Mesothelial cell of epicardium (in vitro differentiated cells): ENCODE measurements around the gene PNPLA7. TPM values are rescaled to one million over a fixed set of nuclear protein-coding genes. Genes with fewer than 3 reads are reported as not detected.
"Not testable (repeated sequence)": the region's sequence is repeated elsewhere in the genome, so short reads cannot be mapped to it uniquely, and the experiment has no call there.

Source experiments
- DNase-seq, 2 experiments: peaks; one replicate each; pipeline ENCODE4 v3.0.0; 2021; ENCODE audit warnings: low spot score in 2 of 2; ENCODE audit not compliant: unreplicated experiment in 2 of 2
- H3K27ac Mint-ChIP-seq: 2 replicates; pipeline ENCODE4 v1.8.0; 2021; ENCODE audit warnings: mixed read lengths
- H3K27me3 Mint-ChIP-seq: 2 replicates; pipeline ENCODE4 v1.8.0; 2021; ENCODE audit warnings: low read depth, mixed read lengths
- H3K36me3 Mint-ChIP-seq: 2 replicates; pipeline ENCODE4 v1.8.0; 2021; ENCODE audit warnings: mixed read lengths
- H3K4me1 Mint-ChIP-seq: 2 replicates; pipeline ENCODE4 v1.8.0; 2021; ENCODE audit warnings: mixed read lengths
- H3K4me3 Mint-ChIP-seq: 2 replicates; pipeline ENCODE4 v1.8.0; 2021; ENCODE audit warnings: mild to moderate bottlenecking, moderate library complexity, mixed read lengths
- H3K9me3 Mint-ChIP-seq: 2 replicates; pipeline ENCODE4 v1.8.0; 2021; ENCODE audit warnings: mixed read lengths
- total RNA-seq: library from RNA; stranded (reverse); gene quantifications from 3 replicates; pipeline ENCODE4 v1.2.1, GENCODE V29; 2021
- TF ChIP-seq, protein P1 (sequence below): fragments of 200-600 bp; sonication (generic); IDR thresholded peaks from one replicate; pipeline ENCODE4 v1.5.0; 2021; ENCODE audit warnings: antibody characterized with exemption; ENCODE audit not compliant: unreplicated experiment

PNPLA7 gene
- total RNA-seq, 1 donor from 2014 or later, result 5.7 TPM

DNA sequence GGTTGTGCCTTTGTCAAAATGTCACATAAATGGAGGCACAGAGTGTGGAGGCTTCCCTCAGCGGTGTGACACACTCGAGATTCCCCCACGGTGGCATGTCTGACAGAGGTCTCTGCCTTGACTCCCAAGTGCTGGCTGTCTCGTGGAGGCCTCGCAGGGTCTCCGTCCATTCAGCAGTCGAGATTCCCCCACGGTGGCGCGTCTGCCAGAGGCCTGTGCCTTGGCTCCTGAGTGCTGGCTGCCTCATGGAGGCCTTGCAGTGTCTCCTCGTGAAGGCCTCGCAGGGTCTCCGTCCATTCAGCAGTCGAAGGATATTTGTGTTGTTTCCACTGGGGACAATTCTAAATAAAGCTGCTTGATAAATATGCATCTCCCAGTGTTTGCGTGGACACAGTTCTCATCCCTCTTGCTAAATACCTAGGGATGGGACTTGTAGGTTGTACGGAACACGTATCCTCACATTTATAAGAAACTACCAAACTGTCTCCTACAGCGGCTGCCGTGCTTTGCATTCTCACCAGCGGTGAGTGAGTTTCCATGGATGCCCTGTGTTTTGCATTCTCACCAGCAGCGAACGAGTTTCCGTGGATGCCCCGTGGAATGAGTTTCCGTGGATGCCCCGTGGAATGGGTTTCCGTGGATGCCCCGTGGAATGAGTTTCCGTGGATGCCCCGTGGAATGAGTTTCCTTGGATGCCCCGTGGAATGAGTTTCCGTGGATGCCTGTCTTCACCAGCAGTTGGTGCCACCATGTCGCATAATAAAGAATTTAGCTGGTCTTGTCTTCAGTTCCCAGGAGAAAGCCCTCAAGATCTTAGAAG is 25.8 kb downstream of the PNPLA7 start:
- Mint-ChIP-seq H3K4me3 (no peak overlapping the region), H3K9me3 (no peaks in the 10 kb centered on the region), H3K36me3 (no peaks in the 10 kb centered on the region), H3K4me1 (peaks cover 3% of the 10 kb centered on the region), H3K27me3 (peaks cover 4% of the 10 kb centered on the region), H3K27ac (no peak overlapping the region)
- TF ChIP-seq, protein P1, sequence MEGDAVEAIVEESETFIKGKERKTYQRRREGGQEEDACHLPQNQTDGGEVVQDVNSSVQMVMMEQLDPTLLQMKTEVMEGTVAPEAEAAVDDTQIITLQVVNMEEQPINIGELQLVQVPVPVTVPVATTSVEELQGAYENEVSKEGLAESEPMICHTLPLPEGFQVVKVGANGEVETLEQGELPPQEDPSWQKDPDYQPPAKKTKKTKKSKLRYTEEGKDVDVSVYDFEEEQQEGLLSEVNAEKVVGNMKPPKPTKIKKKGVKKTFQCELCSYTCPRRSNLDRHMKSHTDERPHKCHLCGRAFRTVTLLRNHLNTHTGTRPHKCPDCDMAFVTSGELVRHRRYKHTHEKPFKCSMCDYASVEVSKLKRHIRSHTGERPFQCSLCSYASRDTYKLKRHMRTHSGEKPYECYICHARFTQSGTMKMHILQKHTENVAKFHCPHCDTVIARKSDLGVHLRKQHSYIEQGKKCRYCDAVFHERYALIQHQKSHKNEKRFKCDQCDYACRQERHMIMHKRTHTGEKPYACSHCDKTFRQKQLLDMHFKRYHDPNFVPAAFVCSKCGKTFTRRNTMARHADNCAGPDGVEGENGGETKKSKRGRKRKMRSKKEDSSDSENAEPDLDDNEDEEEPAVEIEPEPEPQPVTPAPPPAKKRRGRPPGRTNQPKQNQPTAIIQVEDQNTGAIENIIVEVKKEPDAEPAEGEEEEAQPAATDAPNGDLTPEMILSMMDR, result no peak
- no peak for DNase-seq

- H3K27me3 Mint-ChIP-seq, result peaks cover 4% of the 10 kb centered on the region
- H3K9me3 Mint-ChIP-seq, result no peaks in the 10 kb centered on the region
- H3K36me3 Mint-ChIP-seq, result no peaks in the 10 kb centered on the region
- peaks cover 3% of the 10 kb centered on the region for H3K4me1 Mint-ChIP-seq
- TF ChIP-seq, protein P1, result no peak
- H3K27ac Mint-ChIP-seq, result no peak overlapping the region
- no peak overlapping the region for H3K4me3 Mint-ChIP-seq
- no peak for DNase-seq
Measured at GRCh38 chr9:137522746-137523455, 27.3 kb downstream of the PNPLA7 start.

DNA sequence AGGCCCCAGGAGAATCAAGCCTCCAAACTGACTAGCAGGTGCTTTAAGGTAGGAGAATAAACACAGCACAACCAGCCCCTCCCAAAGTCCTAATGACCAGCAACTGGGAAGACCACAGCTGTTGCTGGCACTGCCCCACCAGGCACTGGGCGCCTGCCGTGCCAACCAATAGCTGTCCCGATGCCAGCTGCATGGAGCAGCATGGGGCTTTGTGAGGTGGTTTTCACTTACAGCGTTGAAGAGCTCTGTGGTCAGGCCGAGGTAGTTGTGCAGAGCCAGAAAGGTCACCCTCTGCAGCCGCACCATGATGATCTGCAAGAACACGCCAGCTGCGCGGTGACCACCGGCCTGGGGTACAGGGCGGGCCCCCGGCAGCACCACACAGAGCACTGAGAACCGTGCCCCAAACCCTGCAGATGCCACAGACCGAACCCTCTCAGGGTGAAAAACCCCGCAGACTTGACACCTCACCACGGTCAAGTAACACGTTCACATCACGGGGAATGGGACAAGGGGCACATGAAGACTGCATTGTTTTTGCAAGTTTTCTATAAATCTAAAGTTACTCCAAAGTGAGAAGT is 28.7 kb downstream of the PNPLA7 start:
- H3K4me1 Mint-ChIP-seq, result peaks cover 3% of the 10 kb centered on the region
- no peaks in the 10 kb centered on the region for H3K36me3 Mint-ChIP-seq
- no peak overlapping the region for H3K4me3 Mint-ChIP-seq
- no peak for DNase-seq
- H3K9me3 Mint-ChIP-seq, result no peaks in the 10 kb centered on the region
- no peak overlapping the region for H3K27ac Mint-ChIP-seq
- H3K27me3 Mint-ChIP-seq, result no peaks in the 10 kb centered on the region
- TF ChIP-seq, protein P1, result no peak

GRCh38 chr9:137520614-137521404 is 29.4 kb downstream of the PNPLA7 start:
- Mint-ChIP-seq H3K36me3 (no peaks in the 10 kb centered on the region), H3K27ac (no peak overlapping the region), H3K4me1 (peaks cover 3% of the 10 kb centered on the region), H3K27me3 (no peaks in the 10 kb centered on the region), H3K9me3 (no peaks in the 10 kb centered on the region), H3K4me3 (no peak overlapping the region)
- TF ChIP-seq, protein P1, result no peak
- DNase-seq, result no peak

- TF ChIP-seq, protein P1, result no peak
- Mint-ChIP-seq H3K4me3 (no peak overlapping the region), H3K9me3 (no peaks in the 10 kb centered on the region), H3K4me1 (no peaks in the 10 kb centered on the region), H3K27ac (no peak overlapping the region), H3K36me3 (no peaks in the 10 kb centered on the region), H3K27me3 (no peaks in the 10 kb centered on the region)
- no peak for DNase-seq
Measured at GRCh38 chr9:137519553-137519952, 30.6 kb downstream of the PNPLA7 start.

GRCh38 chr9:137518661-137519459 is 31.3 kb downstream of the PNPLA7 start:
- H3K27ac Mint-ChIP-seq, H3K36me3 Mint-ChIP-seq, H3K9me3 Mint-ChIP-seq, DNase-seq, H3K27me3 Mint-ChIP-seq, H3K4me3 Mint-ChIP-seq, H3K4me1 Mint-ChIP-seq: not testable (repeated sequence)
